Stimulated activated CD8-positive, alpha-beta memory T cell treated with anti-CD3 and anti-CD28 coated beads, Interleukin-4, amount 100 ng/mL, for 4 hours (primary cell): ENCODE data around the gene BCL11B.

Source experiments
- DNase-seq, 2 donors: peaks; one replicate each; pipeline ENCODE4 v3.0.0-alpha.2; 2020; ENCODE audit warnings: low read depth in 2 of 2, low spot score in 1 of 2

BCL11B gene

DNA sequence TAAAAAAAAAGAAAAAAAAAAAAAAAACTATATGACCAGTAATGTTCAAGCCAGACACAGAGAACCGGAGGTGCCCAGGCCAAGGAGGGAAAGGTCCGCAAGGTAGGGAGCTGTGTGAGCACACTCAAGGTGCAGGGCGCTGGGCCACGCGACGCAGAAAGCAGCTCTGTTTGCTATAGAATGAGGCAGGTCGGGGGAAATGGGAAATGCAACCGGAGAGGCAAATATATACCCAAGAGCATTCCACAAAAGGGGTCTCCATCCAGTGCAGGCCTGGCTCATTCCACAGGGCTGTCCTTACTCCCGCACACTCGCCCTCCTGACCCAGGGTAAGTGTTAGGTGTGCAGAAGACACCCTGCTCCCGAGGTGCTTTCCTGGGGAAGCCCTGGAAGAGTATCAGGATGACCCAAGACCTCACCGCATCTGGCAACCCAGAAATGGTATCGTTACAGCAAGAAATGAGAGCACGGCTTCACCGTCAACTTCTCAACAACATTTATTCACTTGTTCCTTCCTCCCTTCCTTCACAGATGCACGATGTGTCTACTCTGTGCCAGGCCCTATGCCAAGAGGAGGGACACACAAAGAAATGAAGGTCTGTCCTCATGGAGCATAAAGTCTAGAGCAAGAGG, 86.4 kb downstream of the BCL11B start:
- no peak for DNase-seq

DNA sequence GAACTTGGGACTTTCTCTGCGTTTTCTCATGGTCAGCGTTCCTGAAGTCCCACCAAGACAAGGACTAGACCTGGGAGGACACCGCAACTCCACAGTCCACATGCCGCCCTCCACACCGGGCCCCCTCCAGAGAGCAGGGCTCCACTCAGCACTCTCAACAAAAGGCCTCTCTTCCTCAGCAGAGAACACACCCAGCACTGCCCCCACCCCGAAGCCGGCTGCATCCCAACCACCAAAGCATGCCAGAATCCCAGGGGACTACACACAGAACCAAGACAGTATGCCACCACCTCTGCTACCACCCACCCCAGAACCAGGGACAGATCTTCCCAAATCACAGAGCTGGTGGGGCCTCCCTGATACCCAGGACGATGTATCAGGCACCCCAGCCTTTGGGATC, 88.3 kb downstream of the BCL11B start:
- DNase-seq, result no peak

DNA sequence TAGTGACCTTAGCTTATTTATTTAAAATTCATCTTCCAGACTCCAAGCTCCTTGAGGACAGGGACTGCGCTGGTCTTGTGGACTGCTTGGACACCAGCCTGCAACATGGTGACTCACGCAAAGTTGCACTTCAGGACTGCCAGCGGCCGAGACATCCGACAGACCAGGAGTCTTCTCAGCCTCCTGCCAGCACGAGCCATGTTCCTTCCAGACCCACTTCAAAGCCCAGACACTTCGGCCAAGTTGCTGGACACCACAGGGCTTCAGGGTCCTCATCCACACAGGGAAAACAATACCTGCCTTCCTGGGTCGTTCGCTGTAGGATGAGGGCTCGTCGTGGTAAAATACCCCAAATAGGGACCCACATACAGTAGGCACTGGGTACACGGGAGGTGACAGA, 88.7 kb downstream of the BCL11B start:
- DNase-seq, result no peak

DNA sequence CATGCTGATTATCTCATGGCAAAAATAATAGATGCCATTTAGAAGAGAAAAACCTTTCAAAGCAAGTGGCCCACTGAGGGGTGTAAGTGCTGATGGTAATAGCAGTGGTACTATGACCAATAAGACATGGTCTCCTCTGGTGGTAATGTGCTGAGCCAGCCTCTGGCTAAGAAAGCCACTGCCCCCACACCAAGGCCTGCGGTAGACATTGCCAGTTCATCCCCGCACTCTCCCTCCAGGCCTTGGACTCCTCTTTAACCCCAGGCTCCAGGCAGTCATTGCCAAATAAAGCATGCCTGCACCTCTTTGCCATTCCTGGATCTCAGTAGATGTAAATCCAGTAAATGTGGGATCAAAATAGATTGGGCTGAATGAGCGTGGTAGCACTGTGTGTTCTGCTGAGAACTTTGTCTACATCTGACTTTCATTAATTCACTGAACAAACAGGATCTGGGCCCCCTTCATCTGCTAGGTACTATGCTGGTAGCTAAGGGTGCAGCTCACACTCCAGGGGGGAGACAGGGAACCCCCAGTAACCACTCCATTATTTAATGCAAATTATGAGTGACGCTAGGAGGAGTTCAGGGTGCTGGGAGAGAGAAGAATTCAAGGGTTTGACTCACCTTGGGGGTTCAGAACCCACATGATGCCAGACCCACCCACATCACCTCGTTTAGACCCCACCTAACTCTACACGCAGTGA, 89.3 kb downstream of the BCL11B start:
- DNase-seq, result no peak

DNA sequence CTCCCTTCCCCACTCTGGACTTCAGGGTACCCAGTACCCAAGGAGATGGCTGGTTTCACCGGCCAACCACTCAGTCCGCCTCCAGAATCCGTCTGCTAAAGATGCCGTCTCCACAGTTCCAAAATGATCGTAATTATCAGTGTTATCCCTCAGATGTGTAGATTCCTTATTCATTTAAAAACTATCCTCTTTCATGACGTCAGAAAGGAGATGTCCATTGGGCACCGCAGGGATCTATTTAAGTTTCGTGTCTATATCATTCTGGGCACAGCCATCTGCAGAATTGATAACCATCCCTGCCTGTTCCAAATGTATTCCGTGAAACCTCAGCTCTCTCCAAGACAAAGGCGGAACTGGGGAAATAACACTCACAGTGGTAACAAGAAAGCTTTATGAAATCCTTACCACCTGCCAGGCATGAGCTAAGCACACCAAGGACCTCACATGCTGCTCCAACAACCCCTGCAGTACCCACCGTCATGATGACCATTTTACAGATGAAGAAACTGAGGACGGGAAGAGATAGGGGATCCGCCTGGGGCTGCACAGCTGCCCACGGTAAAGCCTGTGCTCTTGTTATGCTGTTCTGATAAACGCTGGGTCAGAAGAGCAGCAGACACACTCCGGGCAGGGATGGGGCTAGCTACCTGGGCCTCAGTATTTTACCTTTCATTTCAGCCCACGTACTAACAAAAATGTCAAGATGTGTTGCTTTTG, 90.0 kb downstream of the BCL11B start:
- DNase-seq, result no peak

DNA sequence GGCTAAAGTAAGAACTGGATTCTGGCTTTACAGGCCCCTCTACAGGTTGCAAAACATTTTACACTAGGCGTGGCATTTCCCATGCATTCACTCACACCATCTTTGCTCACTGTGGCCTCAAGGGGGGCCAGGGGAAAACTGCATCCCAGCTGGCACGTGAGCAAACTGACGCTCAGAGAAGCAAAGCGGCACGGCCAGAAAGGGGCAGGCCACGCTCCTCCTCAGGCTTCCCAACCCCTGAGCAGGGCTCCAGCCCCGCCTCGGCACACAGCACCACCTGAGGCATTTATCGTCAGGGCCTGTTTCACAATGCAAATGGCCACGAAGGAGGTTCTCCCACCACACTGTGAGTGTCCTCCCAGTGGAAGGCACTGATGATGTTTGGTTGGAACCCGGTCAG, 90.8 kb downstream of the BCL11B start:
- DNase-seq, result no peak

DNA sequence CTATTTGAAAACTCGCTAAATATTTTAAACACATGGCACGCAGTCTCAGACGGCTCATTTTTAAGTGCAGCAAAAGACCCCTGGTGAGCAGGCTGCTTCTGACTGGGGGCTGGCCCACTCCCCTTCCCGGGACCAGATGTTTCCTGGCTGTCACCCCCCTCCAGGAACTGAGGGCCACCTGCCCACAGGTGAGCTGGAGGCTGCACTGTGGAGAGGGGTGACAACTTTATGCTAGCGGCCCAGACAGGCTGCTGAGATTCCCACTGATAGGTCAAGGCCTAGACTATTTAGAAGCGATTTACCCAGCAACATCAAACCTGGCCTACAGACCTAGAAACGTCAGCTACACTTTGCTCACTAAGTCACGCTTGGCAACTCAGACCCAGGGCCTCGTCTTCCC, 92.1 kb downstream of the BCL11B start:
- DNase-seq, result no peak

DNA sequence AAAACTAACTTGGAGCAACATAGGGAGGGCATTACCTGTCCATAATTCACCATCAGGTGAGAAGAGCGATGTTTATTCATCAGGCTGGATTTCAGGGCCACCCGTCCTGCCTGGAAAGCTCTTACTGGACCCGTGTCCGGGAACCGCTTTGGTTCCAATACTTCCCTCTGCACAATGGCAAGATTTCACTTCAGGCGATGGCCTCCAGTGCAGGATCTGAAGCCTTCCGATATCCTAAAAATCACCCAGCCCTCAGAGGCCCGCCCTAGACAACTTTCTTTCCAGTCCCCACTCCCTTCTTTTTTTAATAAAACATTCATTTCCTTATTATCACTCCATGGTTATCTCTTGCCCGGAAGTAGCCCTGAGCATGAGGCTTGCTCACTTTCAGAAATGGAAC, 92.5 kb downstream of the BCL11B start:
- DNase-seq, result no peak

DNA sequence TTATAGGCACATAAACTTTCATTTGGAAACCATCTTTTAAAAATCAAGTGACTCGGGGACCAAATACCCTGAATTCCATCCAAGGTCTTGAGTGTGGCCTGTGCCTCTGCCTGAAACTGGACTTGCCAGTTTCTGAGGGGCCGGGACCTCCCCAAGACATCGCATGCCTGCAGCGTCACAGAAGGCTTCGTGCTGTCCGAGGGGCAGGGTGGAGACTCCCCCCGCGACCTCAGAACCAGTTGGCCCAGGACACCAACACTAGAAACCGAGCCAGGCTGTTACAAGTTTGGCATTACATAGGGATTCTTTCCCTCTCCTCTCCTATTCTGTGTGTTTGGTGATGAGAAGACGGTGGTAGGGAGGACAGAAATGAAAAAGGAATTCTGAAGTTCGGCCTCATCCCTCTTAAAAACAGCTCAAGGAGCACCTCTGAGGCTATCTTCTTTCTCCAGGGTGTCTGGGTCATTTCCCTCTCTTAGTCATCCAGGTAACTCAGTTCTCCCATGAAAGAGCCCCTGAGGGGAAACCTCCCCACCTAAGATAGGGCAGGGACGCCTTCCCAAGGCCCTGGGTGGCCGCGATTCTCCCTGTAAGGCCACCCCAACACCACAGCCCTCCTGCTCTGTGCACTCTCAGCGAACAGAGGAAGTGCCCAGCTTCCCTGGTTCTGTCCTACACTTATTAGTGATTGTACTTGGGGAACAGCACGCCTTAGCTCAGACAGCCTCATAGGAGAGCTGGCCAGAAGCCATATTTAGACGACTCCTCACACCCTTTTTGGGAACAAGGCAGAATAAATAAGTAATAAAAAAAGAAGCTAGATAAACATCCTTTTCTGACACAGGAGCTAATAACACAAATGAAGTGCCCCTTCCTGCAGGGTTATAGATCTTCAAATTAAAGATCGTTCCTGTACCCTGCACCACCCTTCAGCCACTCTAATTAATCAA, 93.8 kb downstream of the BCL11B start:
- DNase-seq, result no peak

DNA sequence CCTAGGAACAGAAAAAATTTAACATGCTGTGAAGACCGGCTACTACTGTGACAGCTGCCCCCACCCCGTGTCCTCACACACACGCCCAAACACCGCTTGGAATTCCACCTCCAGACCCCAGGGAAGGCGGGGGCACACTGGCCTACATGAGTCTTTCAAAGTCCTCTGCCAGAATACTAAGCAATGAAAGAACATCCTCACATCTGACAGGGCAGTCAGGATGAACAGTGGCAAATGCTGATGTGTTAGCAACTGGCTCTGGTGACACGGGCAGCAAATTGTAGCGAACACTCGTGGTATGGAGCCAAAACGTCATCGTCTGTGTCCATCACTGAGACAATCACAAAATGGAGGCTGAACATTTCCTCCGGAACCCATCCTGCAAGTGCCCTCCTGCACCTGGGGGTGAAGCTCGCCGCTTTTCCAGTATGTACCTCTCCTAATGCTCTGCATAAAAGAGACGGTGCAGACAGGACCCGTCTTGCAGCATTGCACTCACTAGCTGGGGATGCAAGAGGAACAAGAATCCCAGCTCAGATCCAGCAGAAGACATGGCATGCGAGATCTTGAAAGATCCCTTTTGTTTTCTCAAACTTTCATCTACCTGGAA, 94.8 kb downstream of the BCL11B start:
- DNase-seq, result no peak

DNA sequence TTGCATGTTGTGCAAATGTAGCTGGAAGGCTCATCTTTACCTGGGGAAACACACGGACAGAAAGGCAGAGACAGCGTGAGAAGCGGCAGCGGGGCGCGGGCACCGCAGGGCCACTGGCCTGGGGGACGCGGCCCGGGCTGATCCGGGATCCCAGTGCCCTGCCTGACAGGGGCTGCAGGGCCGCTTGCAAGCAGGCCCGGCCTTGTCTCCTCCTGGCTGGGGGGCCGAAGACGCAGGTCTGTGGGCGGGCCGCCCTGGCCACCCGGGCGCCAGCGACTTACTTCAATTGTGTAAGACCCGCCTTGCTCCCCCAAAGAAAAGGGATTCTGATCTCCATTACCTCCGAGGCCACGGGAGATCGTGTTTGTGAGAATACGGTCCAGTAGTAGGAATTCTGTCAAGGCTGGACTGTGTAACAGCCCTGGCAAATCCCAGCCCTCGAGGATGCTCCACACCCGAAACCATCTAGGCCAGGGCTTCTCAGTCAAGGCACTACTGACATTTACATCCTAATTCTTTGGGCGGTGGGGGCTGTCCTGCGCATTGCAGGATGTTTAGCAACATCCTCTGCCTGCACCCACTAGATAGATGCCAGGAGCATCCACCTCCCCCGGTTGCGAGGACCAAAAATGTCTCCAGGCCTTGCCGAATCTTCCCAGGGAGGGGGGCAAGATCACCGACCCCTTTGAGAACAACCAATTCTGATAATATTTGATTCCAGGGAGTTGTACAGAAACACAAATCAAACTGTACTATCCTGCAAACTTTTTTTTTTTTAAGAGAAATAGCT, 95.6 kb downstream of the BCL11B start:
- DNase-seq, result no peak

DNA sequence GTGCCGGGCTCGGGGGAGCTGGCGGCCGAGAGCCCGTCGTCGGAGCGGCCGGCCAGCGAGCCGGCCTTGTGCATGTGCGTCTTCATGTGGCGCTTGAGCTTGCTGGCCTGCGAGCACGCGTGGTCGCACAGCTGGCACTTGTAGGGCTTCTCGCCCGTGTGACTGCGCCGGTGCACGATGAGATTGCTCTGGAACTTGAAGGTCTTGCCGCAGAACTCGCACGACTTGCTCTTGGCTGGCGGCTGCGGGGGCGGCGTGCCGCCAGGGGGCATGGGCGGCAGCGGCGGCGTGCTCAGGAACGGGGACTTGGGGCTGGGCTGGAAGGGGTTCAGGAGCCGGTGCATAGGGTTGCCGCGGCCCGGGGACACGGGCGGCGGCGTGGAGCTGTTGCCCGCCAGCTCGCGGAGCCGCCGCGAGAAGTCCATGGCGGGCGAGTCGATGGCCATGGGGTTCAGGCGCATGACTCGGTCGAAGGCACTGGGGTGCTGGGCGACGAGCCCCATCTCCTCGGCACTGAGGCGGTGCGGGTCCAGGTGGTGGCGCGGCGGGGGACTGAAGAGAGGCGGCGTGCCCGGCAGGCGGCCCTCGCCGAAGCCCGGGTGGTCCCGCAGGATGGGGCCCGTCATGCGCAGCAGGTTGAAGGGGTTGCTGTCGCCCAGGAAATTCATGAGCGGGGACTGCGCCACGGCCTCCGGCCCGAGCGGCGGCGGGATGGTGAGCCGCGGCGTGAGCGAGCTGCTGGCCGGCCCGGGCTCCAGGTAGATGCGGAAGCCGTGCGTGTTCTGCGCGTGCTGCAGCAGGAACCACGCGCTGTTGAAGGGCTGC, 96.5 kb downstream of the BCL11B start:
- no peak for DNase-seq

DNA sequence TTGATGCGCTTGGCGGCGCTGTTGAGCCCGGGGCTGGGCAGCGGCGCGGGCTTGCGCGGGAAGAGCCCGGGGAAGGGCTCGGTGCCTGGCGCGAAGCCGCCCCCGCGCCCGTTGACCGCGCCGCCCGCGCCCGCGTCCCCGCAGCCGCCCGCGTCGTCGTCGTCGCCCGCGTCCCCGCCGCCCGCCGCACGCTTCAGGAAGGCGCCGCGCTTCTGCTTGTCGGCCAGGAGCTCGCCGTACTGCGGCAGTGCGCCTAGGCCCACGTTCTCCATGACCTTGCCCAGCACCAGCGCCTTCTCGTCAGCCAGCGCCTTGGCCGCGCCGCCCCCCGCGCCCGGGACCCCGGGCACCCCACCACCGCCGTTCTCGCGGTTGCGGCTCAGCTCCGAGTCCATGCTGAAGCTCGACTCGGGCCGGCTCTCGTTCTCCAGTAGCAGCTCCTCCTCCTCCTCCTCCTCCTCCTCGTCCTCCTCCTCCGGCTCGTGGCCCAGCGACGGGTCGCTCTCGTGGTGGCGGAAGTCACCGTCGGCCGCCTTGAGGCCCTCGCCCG, 97.2 kb downstream of the BCL11B start:
- no peak for DNase-seq

DNA sequence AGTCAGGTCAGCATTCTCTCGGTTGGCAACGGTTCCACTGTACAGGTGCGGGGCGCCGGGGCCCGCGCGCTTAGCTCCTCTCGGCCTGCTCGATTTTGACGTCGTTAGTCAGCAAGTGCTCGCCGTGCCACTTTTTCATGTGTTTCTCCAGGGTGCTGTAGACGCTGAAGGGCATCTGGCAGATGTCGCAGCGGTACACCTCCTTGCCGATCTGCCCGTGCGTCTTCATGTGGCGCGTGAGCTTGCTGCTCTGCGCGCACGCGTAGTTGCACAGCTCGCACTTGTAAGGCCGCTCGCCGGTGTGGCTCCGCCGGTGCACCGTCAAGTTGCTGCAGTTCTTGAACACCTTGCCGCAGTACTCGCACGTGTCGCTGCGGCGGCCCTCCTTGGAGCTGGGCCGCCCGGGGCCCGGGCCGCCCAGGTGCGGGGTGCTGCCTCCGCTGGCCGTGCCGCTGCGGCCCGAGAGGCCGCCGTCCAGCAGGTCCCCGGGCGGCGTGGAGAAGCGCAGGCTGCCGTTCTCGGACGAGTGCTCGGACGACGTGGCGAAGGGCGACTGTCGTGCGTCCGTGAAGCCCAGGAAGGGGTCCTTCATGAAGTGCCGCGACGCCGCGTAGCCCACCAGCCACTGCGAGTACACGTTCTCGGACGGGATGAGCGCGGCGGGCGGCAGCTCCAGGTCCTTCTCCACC, 97.8 kb downstream of the BCL11B start:
- DNase-seq, result no peak

DNA sequence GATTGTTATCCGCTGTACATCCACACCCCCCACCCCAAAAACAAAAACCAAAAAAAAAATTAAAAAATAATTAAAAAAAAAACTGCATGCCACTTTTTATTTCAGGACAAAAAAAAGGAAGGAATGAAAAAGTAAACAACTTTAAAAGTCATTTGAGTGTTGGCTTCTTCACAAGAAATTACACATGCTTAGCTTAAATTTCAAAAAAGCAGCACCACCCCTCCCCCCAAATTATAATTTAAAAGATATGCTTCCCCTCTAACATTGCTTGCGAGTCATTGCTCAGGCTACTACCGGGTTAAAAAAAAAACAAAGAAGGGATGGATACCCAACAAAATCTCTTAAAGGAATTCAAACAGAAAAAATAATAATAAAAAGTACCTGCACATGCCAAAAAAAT, 98.5 kb downstream of the BCL11B start:
- DNase-seq, result no peak

DNA sequence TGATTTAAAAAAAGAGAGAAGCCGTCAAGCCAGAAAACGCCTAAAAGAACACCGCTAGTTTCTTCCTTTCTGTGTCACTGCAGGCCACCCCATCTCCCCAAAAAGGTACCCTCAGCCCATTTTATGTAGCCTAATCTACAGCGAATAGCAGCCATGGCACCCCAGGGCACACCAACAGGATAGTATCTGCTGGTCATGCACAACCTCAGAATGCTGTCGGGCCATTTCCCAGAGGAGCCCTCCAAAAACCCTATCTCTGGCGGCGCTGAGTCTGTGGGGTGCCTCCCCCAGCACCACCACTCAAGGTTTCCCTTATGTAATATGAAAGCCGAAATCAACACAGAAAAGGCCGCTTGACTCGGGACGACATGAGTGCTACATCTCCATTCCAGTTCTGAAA, 98.9 kb downstream of the BCL11B start:
- DNase-seq, result no peak

DNA sequence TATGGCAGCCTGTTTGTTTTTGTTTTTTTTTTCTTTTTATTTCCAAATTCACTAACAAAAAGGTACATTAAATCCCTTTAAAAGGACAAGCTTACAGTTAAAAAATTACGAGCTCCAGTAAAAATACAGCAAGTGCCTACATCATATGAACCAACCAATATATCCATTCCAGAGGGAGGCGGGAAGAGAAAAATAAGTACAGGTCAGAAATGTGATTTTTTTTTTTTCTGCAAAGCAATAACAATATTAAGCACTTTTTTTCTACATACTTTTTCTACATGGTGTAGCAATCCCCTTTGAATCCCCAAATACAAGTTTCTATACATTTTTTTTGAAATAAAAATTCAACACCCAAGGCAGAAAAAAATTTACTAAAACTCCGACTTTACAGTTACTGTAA, 100.6 kb downstream of the BCL11B start:
- no peak for DNase-seq

DNA sequence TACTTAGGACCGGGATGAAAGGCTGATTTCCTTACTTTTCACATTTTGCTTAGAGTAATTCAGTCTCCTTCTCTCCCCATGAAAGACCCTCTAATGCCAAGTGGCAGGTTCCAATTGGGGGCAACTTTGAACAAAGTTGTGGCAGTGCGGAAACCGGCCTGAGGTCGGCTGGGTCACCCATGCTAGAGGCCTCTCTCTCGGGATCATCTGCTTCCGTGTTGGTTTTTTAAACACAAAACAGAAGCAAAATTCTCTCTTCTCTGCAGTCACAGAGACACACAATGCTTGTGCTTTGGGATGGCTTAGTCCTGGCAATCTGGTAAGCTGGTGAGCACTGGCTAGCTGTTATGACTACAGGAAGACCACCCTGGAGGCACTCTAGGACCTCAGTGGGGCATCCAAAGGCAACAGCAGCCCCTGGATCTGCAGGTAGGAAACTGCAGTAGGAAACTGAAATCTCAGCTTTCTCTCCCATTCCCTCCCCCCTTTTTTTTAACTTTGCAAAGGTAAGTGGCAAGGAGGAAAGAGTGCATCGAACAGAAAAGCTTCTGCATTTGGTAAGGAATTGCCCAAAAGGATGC, 102.1 kb downstream of the BCL11B start:
- DNase-seq, result no peak
